ENCODE results near the gene C5AR1.
"Not testable (repeated sequence)": the region's sequence is repeated elsewhere in the genome, so short reads cannot be mapped to it uniquely, and the experiment has no call there.

C5AR1 gene

GRCh38 chr19:47283405-47284059, 26.1 kb upstream of the C5AR1 start:
- no peak for DNase-seq
- intact Hi-C loops (cut with DNase I): no loop called here

- peak in 2 of 10 donors; percentile 28 to 50 for DNase-seq
- intact Hi-C loops (cut with DNase I): no loop called here
These were observed 25.2 kb upstream of the C5AR1 start for GRCh38 chr19:47284324-47284899.

- intact Hi-C loops (cut with DNase I): loop anchor here (1.0 to 10.0 kb wide), 2 partner anchors 95 to 129 kb away; no protein-coding TSS in a partner anchor
- DNase-seq: peak in 7 of 10 donors; percentile 56 to 91 (median 70)
These were observed 13.6 kb upstream of the C5AR1 start for GRCh38 chr19:47296036-47296435.

- intact Hi-C loops (cut with DNase I); DNase-seq: not testable (repeated sequence)
These were observed 8.8 kb upstream of the C5AR1 start for GRCh38 chr19:47300867-47301266.

- no peak for DNase-seq
- intact Hi-C loops (cut with DNase I): no loop called here
These were observed 7.4 kb upstream of the C5AR1 start for GRCh38 chr19:47302249-47302648.

- intact Hi-C loops (cut with DNase I): no loop called here
- DNase-seq: peak in 1 of 10 donors; percentile 47
These were observed 5.7 kb upstream of the C5AR1 start for GRCh38 chr19:47303966-47304365.

GRCh38 chr19:47305309-47305751, 4.3 kb upstream of the C5AR1 start:
- DNase-seq: peak in 7 of 10 donors; percentile 39 to 91 (median 60)
- intact Hi-C loops (cut with DNase I): no loop called here

GRCh38 chr19:47306303-47306702, 3.4 kb upstream of the C5AR1 start:
- no peak for DNase-seq
- intact Hi-C loops (cut with DNase I): no loop called here

GRCh38 chr19:47309038-47309437, 623 bp upstream of the C5AR1 start:
- no peak for DNase-seq
- intact Hi-C loops (cut with DNase I): no loop called here

- no peak for DNase-seq
- intact Hi-C loops (cut with DNase I): no loop called here
These were observed 662 bp downstream of the C5AR1 start for GRCh38 chr19:47310323-47310722.

GRCh38 chr19:47310819-47311218, 1.2 kb downstream of the C5AR1 start:
- intact Hi-C loops (cut with DNase I): no loop called here
- DNase-seq: peak in 1 of 10 donors; percentile 21

- intact Hi-C loops (cut with DNase I): no loop called here
- no peak for DNase-seq
These were observed 2.8 kb downstream of the C5AR1 start for GRCh38 chr19:47312366-47313006.

- intact Hi-C loops (cut with DNase I): no loop called here
- no peak for DNase-seq
These were observed 4.2 kb downstream of the C5AR1 start for GRCh38 chr19:47313754-47314295.

GRCh38 chr19:47315125-47315821, 5.6 kb downstream of the C5AR1 start:
- intact Hi-C loops (cut with DNase I): no loop called here
- peak in 4 of 10 donors; percentile 24 to 88 (median 44) for DNase-seq

GRCh38 chr19:47316513-47316912, 6.9 kb downstream of the C5AR1 start:
- DNase-seq: no peak
- intact Hi-C loops (cut with DNase I): no loop called here

- DNase-seq: no peak
- intact Hi-C loops (cut with DNase I): no loop called here
These were observed 10.5 kb downstream of the C5AR1 start for GRCh38 chr19:47319923-47320871.

- intact Hi-C loops (cut with DNase I): no loop called here
- DNase-seq: no peak
These were observed 12.0 kb downstream of the C5AR1 start for GRCh38 chr19:47321630-47322029.

GRCh38 chr19:47322058-47322457, 12.4 kb downstream of the C5AR1 start:
- DNase-seq: no peak
- intact Hi-C loops (cut with DNase I): no loop called here

GRCh38 chr19:47323409-47323808, 13.7 kb downstream of the C5AR1 start:
- DNase-seq: no peak
- intact Hi-C loops (cut with DNase I): no loop called here

- no peak for DNase-seq
- intact Hi-C loops (cut with DNase I): no loop called here
These were observed 14.2 kb downstream of the C5AR1 start for GRCh38 chr19:47323872-47324271.

Measured in posterior cingulate gyrus (tissue), 11 donors.